ENCODE measurements around the gene NCDN.

NCDN gene

DNA sequence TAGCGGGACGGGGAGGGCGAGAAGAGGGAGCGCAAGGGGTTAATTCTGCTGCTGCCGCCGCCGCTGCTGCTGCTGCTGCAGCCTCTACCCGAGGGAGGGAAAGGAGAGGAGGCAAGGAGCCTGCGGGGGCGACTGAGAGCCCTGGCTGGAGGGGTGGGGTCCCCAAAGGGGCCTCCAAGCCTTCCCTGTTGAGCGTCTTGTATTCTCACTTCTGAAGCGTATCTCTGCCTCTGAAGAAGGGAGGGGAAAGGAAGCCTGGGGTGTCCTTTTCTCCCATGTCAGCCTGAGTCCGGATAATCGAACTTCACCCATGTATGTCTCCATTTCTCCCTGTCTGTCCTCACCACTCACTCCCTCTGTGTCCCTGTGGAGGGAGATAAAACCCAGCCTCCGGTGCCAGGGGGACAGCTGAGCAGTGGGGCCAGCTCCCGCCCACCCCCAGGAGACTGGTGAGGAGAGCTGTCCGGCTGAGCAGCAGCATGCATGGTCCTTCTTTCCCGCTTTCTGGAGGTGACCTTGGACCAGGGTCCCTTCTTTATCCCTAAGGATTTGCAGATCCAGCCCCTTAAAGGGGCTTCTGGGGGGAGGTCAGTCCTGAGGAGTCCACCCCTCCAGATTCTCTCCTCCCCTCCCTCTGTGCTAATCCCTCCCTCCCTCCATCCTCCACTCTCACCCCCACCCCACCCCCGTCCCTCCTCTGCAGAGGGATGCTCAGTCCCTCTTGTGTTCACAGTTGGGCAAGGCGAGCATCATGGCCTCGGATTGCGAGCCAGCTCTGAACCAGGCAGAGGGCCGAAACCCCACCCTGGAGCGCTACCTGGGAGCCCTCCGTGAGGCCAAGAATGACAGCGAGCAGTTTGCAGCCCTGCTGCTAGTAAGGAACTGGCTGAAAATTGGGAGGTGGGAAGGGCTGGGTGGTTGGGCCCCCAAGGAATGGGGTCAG is 1.0 kb downstream of the NCDN start:
- Histone ChIP-seq H2AFZ (ENCODE audit: low read depth, low read length) (peak overlapping the region; percentile 86), H4K20me1 (ENCODE audit: insufficient read depth, low read length) (no peaks in the 10 kb centered on the region), H3K36me3 (ENCODE audit: insufficient read depth, low read length) (peaks cover 26% of the 10 kb centered on the region), H3K9me3 (ENCODE audit: insufficient read depth, low read length, severe bottlenecking) (no peaks in the 10 kb centered on the region), H3K27me3 (ENCODE audit: insufficient read depth, low read length, poor library complexity) (no peaks in the 10 kb centered on the region), H3K27ac (ENCODE audit: low read length) (peak overlapping the region; percentile 71), H3K79me2 (ENCODE audit: insufficient read depth, low read length) (peaks cover 35% of the 10 kb centered on the region), H3K9ac (ENCODE audit: low read depth, low read length) (peak overlapping the region; percentile 86), H3K4me1 (ENCODE audit: insufficient read depth, low read length) (peaks cover 34% of the 10 kb centered on the region), H3K4me3 (ENCODE audit: low read depth in 1 of 2, low read length in 2 of 2) (peak overlapping the region; percentile 66 to 90), H3K4me2 (ENCODE audit: insufficient read depth, low read length) (peak overlapping the region; percentile 100)
- ATAC-seq (ENCODE audit: insufficient read depth, low read depth) (no peak), DNase-seq (peak; percentile 39)
- TF ChIP-seq, protein P1, sequence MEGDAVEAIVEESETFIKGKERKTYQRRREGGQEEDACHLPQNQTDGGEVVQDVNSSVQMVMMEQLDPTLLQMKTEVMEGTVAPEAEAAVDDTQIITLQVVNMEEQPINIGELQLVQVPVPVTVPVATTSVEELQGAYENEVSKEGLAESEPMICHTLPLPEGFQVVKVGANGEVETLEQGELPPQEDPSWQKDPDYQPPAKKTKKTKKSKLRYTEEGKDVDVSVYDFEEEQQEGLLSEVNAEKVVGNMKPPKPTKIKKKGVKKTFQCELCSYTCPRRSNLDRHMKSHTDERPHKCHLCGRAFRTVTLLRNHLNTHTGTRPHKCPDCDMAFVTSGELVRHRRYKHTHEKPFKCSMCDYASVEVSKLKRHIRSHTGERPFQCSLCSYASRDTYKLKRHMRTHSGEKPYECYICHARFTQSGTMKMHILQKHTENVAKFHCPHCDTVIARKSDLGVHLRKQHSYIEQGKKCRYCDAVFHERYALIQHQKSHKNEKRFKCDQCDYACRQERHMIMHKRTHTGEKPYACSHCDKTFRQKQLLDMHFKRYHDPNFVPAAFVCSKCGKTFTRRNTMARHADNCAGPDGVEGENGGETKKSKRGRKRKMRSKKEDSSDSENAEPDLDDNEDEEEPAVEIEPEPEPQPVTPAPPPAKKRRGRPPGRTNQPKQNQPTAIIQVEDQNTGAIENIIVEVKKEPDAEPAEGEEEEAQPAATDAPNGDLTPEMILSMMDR (IDR thresholded peaks at IDR 0.05; ENCODE audit: borderline replicate concordance, extremely low read depth, low read length, poor library complexity, severe bottlenecking) = peak; percentile 23
- TF ChIP-seq EZH2 (IDR thresholded peaks at IDR 0.05; ENCODE audit: borderline replicate concordance, low read depth, low read length, severe bottlenecking) = no peak

DNA sequence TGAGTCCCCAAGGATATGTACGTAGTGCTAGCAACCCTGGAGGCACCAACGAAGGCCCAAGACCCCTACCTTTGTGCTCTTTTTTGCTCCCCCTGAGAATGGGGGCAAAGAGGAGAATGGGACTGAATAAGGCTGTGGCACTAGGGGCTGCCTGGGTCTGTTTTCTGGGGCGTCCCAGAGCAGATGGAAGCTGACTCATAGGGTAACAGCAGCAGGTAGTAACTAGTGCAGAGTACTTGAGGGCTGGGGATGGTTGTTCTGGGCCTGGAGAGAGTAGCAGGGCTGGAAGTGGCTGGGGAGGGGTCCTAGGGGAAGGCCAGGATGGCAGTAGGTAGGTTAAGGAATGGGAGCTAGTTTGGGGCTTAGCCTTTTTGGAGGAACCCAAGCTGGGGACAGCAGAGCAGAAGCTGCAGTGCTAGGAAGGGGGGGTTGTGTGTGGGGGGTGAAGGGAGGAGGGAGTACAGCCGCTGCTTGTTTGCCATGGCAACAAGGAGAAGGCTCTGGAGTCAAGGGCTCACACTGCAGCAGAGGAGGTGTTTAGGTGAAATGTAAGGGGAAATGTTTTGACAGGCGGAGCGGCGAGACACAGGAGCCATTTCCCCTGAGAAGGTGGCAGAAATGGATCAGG is 1.8 kb downstream of the NCDN start:
- TF ChIP-seq EZH2 (IDR thresholded peaks at IDR 0.05; ENCODE audit: borderline replicate concordance, low read depth, low read length, severe bottlenecking) = no peak
- TF ChIP-seq, protein P1 (IDR thresholded peaks at IDR 0.05; ENCODE audit: borderline replicate concordance, extremely low read depth, low read length, poor library complexity, severe bottlenecking) = no peak
- H4K20me1 ChIP-seq (ENCODE audit: insufficient read depth, low read length) = peaks cover 3% of the 10 kb centered on the region
- DNase-seq (no peak), ATAC-seq (ENCODE audit: insufficient read depth, low read depth) (no peak)
- H3K27ac ChIP-seq (ENCODE audit: low read length) = no peak overlapping the region
- no peaks in the 10 kb centered on the region for H3K27me3 ChIP-seq (ENCODE audit: insufficient read depth, low read length, poor library complexity)
- H3K4me1 ChIP-seq (ENCODE audit: insufficient read depth, low read length) = peaks cover 34% of the 10 kb centered on the region
- no peak overlapping the region for H2AFZ ChIP-seq (ENCODE audit: low read depth, low read length)
- no peak overlapping the region for H3K4me3 ChIP-seq (ENCODE audit: low read depth in 1 of 2, low read length in 2 of 2)
- no peak overlapping the region for H3K9ac ChIP-seq (ENCODE audit: low read depth, low read length)
- peaks cover 30% of the 10 kb centered on the region for H3K36me3 ChIP-seq (ENCODE audit: insufficient read depth, low read length)
- peak overlapping the region; percentile 100 for H3K4me2 ChIP-seq (ENCODE audit: insufficient read depth, low read length)
- peaks cover 33% of the 10 kb centered on the region for H3K79me2 ChIP-seq (ENCODE audit: insufficient read depth, low read length)
- no peaks in the 10 kb centered on the region for H3K9me3 ChIP-seq (ENCODE audit: insufficient read depth, low read length, severe bottlenecking)

DNA sequence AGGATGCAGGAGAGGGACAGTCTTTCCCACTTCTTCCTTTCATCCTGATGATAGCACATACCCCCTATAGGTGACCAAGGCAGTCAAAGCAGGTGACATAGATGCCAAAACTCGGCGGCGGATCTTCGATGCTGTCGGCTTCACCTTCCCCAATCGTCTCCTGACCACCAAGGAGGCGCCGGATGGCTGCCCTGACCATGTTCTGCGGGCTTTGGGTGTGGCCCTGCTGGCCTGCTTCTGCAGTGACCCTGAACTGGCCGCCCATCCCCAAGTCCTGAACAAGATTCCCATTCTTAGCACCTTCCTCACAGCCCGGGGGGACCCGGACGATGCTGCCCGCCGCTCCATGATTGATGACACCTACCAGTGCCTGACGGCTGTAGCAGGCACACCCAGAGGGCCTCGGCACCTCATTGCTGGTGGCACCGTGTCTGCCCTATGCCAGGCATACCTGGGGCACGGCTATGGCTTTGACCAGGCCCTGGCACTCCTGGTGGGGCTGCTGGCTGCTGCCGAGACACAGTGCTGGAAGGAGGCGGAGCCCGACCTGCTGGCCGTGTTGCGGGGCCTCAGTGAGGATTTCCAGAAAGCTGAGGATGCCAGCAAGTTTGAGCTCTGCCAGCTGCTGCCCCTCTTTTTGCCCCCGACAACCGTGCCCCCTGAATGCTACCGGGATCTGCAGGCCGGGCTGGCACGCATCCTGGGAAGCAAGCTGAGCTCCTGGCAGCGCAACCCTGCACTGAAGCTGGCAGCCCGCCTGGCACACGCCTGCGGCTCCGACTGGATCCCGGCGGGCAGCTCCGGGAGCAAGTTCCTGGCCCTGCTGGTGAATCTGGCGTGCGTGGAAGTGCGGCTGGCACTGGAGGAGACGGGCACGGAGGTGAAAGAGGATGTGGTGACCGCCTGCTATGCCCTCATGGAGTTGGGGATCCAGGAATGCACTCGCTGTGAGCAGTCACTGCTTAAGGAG is 2.9 kb downstream of the NCDN start:
- H4K20me1 ChIP-seq (ENCODE audit: insufficient read depth, low read length) = peaks cover 7% of the 10 kb centered on the region
- H3K36me3 ChIP-seq (ENCODE audit: insufficient read depth, low read length) = peaks cover 38% of the 10 kb centered on the region
- H3K4me1 ChIP-seq (ENCODE audit: insufficient read depth, low read length) = peaks cover 27% of the 10 kb centered on the region
- no peak for ATAC-seq (ENCODE audit: insufficient read depth, low read depth)
- H3K9me3 ChIP-seq (ENCODE audit: insufficient read depth, low read length, severe bottlenecking) = no peaks in the 10 kb centered on the region
- peaks cover 24% of the 10 kb centered on the region for H3K79me2 ChIP-seq (ENCODE audit: insufficient read depth, low read length)
- H3K9ac ChIP-seq (ENCODE audit: low read depth, low read length) = no peak overlapping the region
- TF ChIP-seq, protein P1 (IDR thresholded peaks at IDR 0.05; ENCODE audit: borderline replicate concordance, extremely low read depth, low read length, poor library complexity, severe bottlenecking) = no peak
- TF ChIP-seq EZH2 (IDR thresholded peaks at IDR 0.05; ENCODE audit: borderline replicate concordance, low read depth, low read length, severe bottlenecking) = no peak
- H3K4me2 ChIP-seq (ENCODE audit: insufficient read depth, low read length) = no peak overlapping the region
- H3K27ac ChIP-seq (ENCODE audit: low read length) = no peak overlapping the region
- no peak overlapping the region for H3K4me3 ChIP-seq (ENCODE audit: low read depth in 1 of 2, low read length in 2 of 2)
- no peaks in the 10 kb centered on the region for H3K27me3 ChIP-seq (ENCODE audit: insufficient read depth, low read length, poor library complexity)
- no peak overlapping the region for H2AFZ ChIP-seq (ENCODE audit: low read depth, low read length)
- no peak for DNase-seq
